GM19099 (cell line): ENCODE measurements around the gene ATP2A2.
A peak's percentile ranks its signal among the peaks of the same experiment; 100 is the strongest.

Experiments
- POLR2A ChIP-seq: IDR thresholded peaks from 3 replicates; pipeline ENCODE4 v1.6.1; 2011; ENCODE audit warnings: low read depth; ENCODE audit not compliant: insufficient read length; ENCODE audit errors: extremely low read depth

Gene ATP2A2

DNA sequence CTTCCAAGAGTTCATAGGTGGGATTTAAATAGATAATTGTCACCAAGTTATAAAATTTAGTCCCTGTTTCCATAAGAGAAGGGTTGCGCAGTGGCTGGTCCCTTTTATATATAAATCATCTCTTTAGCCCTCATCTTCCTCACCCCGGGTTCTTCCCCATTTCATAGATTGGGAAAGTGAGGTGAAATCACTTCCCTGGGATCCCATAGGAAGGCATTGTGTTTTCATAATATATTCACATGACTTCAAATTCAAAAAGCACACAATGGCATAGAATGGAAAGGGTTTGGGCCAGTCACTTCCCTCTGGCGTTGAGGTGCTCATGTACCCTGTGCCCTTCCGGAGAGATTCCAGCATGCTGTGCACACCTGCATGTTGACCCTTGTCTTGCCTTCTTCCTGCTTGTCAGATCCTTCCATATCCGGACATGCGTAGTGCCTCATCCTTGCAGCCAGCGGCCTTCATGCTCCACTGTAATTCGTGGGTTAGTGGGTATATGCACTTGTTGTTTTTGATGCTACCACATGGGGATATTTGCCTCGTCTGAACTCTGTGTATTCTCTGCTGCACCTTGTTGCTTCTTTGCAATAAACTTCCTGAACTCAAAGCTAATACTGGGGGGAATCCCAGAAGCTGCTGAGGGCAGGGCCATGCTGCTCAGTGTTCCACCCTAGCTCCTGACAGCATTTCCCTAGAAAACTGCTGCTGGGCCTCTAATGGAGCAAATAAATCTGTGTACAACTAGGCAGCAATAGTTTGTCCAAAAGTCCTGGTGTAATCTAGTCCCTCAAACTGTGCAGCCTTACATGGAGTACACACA is 62.9 kb downstream of the ATP2A2 start:
- TF ChIP-seq POLR2A = no peak

DNA sequence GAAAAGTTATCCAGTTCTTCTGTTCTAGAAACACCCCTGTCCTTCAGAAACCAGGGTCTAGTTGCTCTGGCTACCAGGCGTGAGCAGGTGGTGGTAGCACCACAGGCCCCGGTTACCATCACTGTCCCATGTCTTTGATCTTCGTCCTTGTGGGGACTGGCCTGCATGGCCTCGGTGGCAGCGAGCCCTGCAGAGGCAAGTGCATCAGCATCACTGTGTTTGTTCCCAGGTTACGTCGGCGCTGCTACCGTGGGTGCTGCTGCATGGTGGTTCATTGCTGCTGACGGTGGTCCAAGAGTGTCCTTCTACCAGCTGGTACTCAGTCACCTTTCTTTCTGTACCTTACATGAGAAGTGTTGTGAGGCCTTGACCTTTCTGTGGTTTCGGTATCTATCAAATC is 63.6 kb downstream of the ATP2A2 start:
- no peak for TF ChIP-seq POLR2A

DNA sequence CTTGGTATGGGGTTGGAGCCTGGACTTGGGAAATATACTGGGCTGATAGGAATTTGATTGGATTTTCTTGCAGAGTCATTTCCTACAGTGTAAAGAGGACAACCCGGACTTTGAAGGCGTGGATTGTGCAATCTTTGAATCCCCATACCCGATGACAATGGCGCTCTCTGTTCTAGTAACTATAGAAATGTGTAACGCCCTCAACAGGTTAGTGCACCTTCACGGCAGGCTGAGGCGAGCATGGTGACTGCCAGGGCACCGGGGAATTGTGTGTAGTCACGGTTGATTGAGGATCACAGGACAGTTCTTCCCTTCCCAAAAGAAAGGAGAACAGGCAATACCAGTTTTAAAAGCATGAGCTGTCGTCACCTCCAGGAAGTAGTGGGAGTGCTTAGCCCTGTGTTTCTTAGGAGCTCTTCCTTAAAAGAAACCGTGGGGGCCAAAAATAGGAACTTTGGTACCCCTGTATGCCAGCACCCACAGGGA is 64.2 kb downstream of the ATP2A2 start:
- no peak for TF ChIP-seq POLR2A

DNA sequence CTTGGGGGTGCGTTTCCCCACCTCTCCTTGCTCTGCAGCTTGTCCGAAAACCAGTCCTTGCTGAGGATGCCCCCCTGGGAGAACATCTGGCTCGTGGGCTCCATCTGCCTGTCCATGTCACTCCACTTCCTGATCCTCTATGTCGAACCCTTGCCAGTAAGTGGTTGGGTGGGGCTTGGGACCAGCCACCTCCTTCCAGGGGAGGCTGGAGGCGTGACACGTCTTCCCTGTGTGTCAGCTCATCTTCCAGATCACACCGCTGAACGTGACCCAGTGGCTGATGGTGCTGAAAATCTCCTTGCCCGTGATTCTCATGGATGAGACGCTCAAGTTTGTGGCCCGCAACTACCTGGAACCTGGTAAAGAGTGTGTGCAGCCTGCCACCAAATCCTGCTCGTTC is 64.9 kb downstream of the ATP2A2 start:
- TF ChIP-seq POLR2A = no peak

DNA sequence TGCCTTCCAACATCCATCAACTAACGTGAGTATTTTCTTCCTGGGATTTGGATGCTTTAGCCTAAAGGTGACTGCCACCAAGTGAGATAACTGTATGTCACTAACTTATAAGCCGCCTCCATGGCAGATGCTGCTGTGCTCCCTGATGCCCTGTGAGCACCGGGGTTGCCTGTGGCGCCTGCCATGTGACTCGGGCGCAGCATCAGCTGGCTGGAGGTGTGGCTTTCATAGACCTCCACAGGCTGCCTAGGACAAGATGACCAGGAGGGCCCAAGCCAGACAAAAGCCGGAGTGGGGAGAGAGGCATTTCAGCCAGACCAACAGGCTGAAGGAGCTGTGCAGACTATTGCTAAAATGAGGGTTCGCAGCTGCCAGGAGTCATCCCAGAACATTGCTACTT is 66.7 kb downstream of the ATP2A2 start:
- no peak for TF ChIP-seq POLR2A

DNA sequence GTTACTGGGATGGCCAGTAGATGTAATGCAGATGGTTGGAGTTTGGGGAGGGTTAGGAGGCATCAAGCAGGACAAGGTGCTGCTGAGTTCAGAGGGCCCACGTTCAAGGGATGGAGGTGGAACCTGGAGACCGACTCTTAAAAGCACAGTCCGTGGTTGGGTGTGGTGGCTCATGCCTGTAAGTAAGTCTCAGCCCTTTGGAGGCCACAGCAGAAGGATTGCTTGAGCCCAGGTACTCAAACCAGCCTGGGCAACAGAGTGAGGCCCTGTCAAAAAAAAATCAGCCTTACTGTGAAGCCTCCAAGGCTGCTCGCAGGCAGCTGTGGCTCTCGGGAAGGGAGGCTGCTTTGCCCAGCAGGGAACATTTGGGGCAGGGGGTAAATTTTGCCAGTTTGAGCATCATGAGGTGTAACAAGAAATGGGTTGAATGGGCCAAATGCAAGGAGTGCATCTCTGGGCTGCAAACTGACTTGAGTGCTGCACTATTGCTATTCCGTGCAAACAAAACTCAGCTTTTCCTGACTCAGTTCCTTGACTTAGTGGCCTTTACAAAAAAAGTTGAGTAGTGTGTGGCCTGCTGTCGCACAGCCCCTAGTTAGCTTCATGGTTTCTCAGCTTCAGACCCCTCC is 67.5 kb downstream of the ATP2A2 start:
- TF ChIP-seq POLR2A = no peak

DNA sequence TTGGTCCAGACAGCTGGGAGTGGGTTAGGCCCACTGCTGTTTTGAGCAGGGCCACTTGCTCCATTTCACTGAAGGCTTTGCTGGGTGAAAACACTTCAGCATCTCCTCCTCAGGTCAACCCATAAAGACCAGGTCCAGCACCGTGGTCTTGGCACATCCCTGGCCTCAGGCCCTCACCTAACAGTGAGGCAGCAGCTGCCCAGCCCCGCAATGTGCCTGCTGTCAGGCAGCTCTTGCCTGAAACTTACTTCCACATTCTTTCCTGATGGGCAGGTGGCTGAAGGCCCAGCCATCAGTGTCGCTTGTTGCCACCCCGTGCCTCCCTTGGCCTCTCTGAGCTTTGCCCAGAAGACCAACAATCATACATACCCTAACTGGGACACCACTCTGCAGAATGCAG is 68.0 kb downstream of the ATP2A2 start:
- TF ChIP-seq POLR2A = no peak

DNA sequence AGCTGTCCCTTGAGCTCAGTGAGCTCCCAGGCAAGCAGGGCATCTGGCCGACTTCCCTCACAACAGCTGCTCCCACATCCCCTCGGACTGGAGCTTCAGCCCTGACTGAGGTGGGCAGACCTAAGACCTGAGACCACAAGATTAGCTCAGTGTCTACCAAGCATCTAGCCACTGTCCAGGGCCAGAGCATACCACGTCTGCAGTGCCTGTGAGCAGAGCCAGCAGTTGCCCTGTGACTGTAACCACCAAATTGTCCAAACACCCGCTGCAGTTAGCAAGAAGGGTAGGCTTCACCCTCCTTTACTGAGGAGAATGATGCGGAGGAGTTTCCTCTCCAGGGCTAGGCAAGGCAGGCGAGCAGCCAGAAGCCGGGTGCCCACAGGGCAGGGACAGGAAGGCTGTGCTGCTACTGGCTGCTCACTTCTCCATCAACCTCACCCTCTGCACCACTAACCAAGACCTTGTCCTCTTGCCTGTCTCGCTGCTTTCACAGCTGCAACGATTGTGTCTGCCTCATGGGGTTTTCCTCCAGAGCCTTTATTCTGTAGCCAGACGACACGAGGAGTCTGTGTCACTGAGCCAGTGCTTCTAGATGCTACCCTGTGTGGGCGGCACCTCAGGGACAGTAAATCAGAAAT is 68.6 kb downstream of the ATP2A2 start:
- TF ChIP-seq POLR2A = peak; percentile 29

DNA sequence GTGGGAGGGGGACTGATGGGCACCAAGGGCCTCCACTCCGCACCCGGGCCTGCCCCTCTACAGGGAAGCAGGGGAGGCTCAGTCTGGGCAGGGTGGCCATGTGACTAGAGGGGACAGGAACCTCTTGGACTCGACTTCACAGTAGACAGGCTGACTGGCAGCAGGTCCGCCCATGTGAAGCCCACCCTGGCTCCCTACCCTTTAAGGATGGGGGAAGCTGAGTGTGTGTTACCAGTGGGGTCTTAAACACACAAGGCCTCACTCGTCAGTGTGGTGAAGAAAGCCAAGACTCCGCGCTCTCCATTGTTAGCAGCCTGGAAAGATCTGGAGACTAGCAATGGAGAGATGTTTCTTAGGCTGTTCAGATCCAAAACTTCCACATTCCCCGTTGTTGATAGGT is 70.1 kb downstream of the ATP2A2 start:
- no peak for TF ChIP-seq POLR2A

DNA sequence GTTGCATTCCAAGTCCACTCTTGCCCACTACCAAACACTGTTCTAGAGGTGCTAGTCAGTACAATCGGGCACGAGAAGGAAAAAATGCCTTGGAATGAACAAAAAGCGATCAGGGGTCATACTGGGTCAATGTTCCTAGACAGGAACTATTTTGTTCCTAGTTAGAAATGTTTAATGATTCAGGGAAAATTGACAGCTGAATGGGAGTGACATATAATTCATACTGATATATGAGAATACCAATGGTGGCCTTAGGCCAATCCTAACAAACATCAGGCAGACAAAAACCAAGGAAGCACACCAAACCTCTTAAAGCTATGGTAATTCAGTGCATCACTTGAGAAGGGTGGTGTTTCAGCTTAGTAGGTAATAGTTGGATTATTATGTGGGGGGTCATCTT is 71.4 kb downstream of the ATP2A2 start:
- TF ChIP-seq POLR2A = no peak

DNA sequence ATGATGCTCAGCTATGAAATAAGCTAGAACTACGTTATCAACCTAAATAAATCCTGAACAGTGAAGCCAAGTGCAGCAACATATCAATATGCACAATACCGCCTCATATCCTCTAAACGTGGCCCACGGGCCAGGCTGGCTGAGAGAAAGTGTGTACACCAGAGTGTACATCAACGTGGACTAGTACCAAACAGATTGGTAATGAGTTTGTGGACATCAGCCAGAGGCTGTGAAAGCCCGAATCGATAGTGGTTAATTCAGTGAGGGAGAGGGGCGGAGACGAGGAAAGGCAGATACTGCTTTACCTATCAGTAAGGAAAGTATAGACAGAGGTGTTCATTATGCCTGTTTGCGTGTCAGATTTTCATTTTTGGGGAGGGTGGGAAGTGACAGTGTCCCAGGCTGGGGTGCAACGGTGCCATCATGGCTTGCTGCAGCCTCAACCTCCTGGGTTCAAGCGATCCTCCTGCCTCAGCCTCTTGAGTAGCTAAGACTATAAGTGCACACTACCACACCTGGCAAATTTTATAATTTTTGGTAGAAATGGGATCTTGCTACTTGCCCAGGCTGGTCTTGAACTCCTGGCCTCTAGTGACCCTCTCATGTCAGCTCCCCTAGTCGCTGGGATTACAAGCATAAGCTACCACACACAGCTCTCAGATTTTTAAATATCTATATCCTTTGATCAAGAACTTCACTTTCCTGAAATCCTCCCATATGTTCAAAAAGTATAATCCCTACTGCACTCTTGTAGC is 72.3 kb downstream of the ATP2A2 start:
- no peak for TF ChIP-seq POLR2A

DNA sequence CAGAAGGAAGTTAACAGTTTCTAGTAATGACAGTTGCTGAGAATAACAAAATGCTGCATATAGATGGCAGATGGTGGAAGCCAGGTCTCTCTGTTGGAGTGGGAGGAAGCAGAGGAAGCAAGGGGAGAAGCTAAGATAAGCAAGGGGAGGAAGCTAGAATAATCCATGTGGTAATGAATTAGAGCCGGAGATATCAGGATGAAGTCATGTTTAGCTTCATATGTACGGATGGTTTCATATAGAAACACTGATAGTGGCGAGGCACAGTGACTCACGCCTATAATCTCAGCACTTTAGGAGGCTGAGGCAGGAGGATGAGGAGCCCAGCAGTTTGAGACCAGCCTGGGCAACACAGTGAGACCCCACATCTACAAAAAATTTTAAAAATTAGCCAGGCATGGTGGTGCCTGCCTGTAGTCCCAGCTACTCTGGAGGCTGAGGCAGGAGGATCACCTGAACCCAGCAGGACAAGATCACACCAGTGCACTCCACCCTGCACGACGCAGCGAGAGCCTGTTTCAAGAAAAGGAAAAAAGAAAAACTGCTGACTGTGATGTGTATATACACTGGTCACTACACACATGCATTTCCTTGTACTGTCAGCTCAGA is 73.2 kb downstream of the ATP2A2 start:
- no peak for TF ChIP-seq POLR2A

DNA sequence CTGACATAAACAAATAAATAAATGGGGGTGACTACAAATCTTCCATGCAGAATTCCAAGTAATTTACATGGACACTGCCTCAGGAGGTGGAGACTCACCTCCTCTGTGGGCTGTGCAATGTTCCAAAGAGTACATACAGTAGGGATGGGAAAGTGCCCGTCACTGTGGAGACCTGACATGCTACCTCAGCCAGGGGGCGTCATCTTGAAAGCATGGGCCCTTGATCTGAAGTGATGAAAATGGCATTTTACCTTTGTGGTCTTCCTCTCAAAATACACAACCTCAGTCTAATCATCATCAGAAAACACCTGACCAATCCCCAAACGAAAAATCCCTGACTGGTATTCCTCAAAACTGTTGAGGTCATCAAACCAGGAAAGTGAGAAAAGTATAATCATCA is 74.0 kb downstream of the ATP2A2 start:
- TF ChIP-seq POLR2A = no peak

DNA sequence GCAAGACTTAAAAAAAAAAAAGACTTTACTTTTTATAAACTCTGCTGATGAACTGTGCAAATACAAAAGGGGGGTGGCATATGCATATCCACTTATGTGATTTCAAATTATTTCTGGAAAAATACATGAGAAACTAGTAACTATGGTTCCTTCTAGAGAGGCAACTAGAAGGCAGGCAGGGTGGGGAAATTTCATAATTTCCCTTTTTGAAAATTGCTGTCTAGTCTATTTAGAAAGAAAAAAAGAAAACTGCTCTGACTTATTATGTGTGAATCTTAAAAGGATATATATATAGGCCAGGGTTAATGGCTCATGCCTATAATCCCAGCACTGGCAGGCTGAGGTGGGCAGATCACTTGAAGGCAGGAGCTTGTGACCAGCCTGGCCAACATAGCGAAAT is 80.2 kb downstream of the ATP2A2 start:
- no peak for TF ChIP-seq POLR2A
